ENCODE measurements around the gene KIAA1549. TPM values are rescaled to one million over a fixed set of nuclear protein-coding genes. Genes with fewer than 3 reads are reported as not detected.

Gene KIAA1549
- total and polyA plus RNA-seq, 2 of the 8 experiments (the other 6 are each of a cell fraction or from before 2014, with no cell fraction given) = 6.5 to 17.3 TPM

- TF ChIP-seq EGR1 (IDR thresholded peaks at IDR 0.05; ENCODE audit: borderline replicate concordance, low read depth, low read length) (no peak), TEAD4 (IDR thresholded peaks at IDR 0.05; ENCODE audit: low read depth, low read length) (no peak), YY1 (IDR thresholded peaks at IDR 0.05; ENCODE audit: low read depth, low read length) (no peak), CHD2 (IDR thresholded peaks at IDR 0.05; ENCODE audit: low read length) (no peak), SRF (IDR thresholded peaks at IDR 0.05; ENCODE audit: low read depth, low read length) (no peak), JUND (IDR thresholded peaks at IDR 0.05; ENCODE audit: low read length) (no peak), MAFK (IDR thresholded peaks at IDR 0.05; ENCODE audit: low read depth, low read length) (no peak), POLR2A (IDR thresholded peaks at IDR 0.05; ENCODE audit: control extremely low read depth in 1 of 2, low read depth in 2 of 2, low read length in 2 of 2) (no peak), CBX8 (IDR thresholded peaks at IDR 0.05; ENCODE audit: borderline replicate concordance, low read depth, low read length) (no peak), CBX5 (IDR thresholded peaks at IDR 0.05; ENCODE audit: low read depth, low read length) (no peak), ZNF274 (IDR thresholded peaks at IDR 0.05; ENCODE audit: borderline replicate concordance, extremely low read depth, low read length) (no peak)
- no peak overlapping the region for H4K8ac ChIP-seq (ENCODE audit: extremely low read depth, insufficient read depth, low read length)
- no peaks in the 10 kb centered on the region for H3K36me3 ChIP-seq (ENCODE audit: control insufficient read depth in 2 of 4, insufficient read depth in 4 of 4, low read length in 3 of 4)
- H3K79me2 ChIP-seq (ENCODE audit: control insufficient read depth in 1 of 2, insufficient read depth in 2 of 2, low read length in 2 of 2) = no peaks in the 10 kb centered on the region
- H2AFZ ChIP-seq (ENCODE audit: low read length) = no peak overlapping the region
- no peak overlapping the region for H3K56ac ChIP-seq (replicated peaks; ENCODE audit: insufficient read length, low read depth, low read length)
- FAIRE-seq (no peak), DNase-seq (ENCODE audit: low read depth in 1 of 2, low spot score in 2 of 2) (no peak)
- H3K4me1 ChIP-seq (replicated peaks in 1 of 4; ENCODE audit: control insufficient read depth in 3 of 4, insufficient read depth in 4 of 4, low read length in 3 of 4) = no peaks in the 10 kb centered on the region
- H3K27ac ChIP-seq (ENCODE audit: low read depth, low read length) = no peak overlapping the region
- no peak overlapping the region for H2BK12ac ChIP-seq (ENCODE audit: low read depth, low read length)
- POLR2A ChIA-PET (ENCODE audit: partially characterized antibody) = interaction anchor here (0.7 kb wide), 1 partner anchor 71 kb away, joined by 3 read pairs; no protein-coding TSS in a partner anchor
- H4K91ac ChIP-seq (replicated peaks; ENCODE audit: insufficient read length, low read length) = no peak overlapping the region
- H3K23me2 ChIP-seq (ENCODE audit: low read depth, low read length) = no peaks in the 10 kb centered on the region
- no peak overlapping the region for H4K5ac ChIP-seq (ENCODE audit: insufficient read length, low read depth, low read length)
- no peak overlapping the region for H3K4ac ChIP-seq (replicated peaks; ENCODE audit: insufficient read length, low read depth, low read length)
- no peak overlapping the region for H3K4me3 ChIP-seq (ENCODE audit: extremely low read depth in 1 of 4, insufficient read depth in 2 of 4, low read depth in 3 of 4, low read length in 4 of 4)
- no peaks in the 10 kb centered on the region for H3K27me3 ChIP-seq (replicated peaks in 1 of 4; ENCODE audit: control insufficient read depth in 3 of 4, extremely low read depth in 1 of 4, insufficient read depth in 3 of 4, low read length in 3 of 4)
- no peak overlapping the region for H2BK20ac ChIP-seq (ENCODE audit: low read length)
- WGBS, 2 experiments (ENCODE audit: extremely low coverage in 1 of 2, insufficient coverage in 1 of 2, insufficient read length in 1 of 2, insufficient replicate concordance in 2 of 2, low coverage in 1 of 2, low lambda C conversion rate in 2 of 2, missing lambda C conversion rate in 1 of 2) = 98% methylated on average over 2 of the region's 2 CpGs; no CpG with 5 or more reads in 1 of the 2 experiments
- H4K20me1 ChIP-seq (replicated peaks in 1 of 2; ENCODE audit: control insufficient read depth in 1 of 2, insufficient read depth in 2 of 2, low read length in 2 of 2) = no peaks in the 10 kb centered on the region
- H3K18ac ChIP-seq (ENCODE audit: extremely low read depth, low read length) = no peak overlapping the region
- no peak overlapping the region for H2BK120ac ChIP-seq (replicated peaks; ENCODE audit: low read depth, low read length)
- no peak overlapping the region for H2BK5ac ChIP-seq (ENCODE audit: low read depth, low read length)
- CTCF ChIA-PET (ENCODE audit: partially characterized antibody) = no interaction called here
- no peaks in the 10 kb centered on the region for H3K9me3 ChIP-seq (ENCODE audit: insufficient read depth in 2 of 2, low read depth in 1 of 2, low read length in 1 of 2)
- H3K14ac ChIP-seq (ENCODE audit: insufficient read length) = no peak overlapping the region
- H3K79me1 ChIP-seq (ENCODE audit: low read depth, low read length) = no peaks in the 10 kb centered on the region
- H3K4me2 ChIP-seq (ENCODE audit: insufficient read depth in 1 of 2, low read depth in 2 of 2, low read length in 2 of 2) = no peak overlapping the region
- no peak overlapping the region for H3K9ac ChIP-seq (replicated peaks in 1 of 4; ENCODE audit: extremely low read depth in 1 of 4, low read depth in 3 of 4, low read length in 3 of 4)
- no peak overlapping the region for H2AK5ac ChIP-seq (ENCODE audit: low read depth, low read length)
- no peak overlapping the region for H2BK15ac ChIP-seq (ENCODE audit: low read length)
- H3K23ac ChIP-seq (ENCODE audit: insufficient read length) = no peak overlapping the region
Measured at GRCh38 chr7:138828302-138828701, 152.9 kb downstream of the KIAA1549 start.

All from H1 (cell line).